T47D (cell line): Measurements from ENCODE around the gene MRFAP1.
"Not testable (repeated sequence)": the region's sequence is repeated elsewhere in the genome, so short reads cannot be mapped to it uniquely, and the experiment has no call there.

Source experiments
- DNase-seq, 2 experiments: peaks; one replicate each; pipeline versions ENCODE4 v3.0.0 to v3.0.0-alpha.2; 2011 to 2012; ENCODE audit warnings: low read depth in 1 of 2, low spot score in 1 of 2
- JUND ChIP-seq: IDR thresholded peaks from 2 replicates; pipeline ENCODE4 v1.6.1; 2012; ENCODE audit warnings: low read depth
- in situ Hi-C: cut with HindIII; loops from 2 replicates; pipeline ENCODE4 v1.10.0; 2016; ENCODE audit warnings: low sequenced_read_pairs, low pct_unique_long_range_greater_than_20kb

Gene MRFAP1

DNA sequence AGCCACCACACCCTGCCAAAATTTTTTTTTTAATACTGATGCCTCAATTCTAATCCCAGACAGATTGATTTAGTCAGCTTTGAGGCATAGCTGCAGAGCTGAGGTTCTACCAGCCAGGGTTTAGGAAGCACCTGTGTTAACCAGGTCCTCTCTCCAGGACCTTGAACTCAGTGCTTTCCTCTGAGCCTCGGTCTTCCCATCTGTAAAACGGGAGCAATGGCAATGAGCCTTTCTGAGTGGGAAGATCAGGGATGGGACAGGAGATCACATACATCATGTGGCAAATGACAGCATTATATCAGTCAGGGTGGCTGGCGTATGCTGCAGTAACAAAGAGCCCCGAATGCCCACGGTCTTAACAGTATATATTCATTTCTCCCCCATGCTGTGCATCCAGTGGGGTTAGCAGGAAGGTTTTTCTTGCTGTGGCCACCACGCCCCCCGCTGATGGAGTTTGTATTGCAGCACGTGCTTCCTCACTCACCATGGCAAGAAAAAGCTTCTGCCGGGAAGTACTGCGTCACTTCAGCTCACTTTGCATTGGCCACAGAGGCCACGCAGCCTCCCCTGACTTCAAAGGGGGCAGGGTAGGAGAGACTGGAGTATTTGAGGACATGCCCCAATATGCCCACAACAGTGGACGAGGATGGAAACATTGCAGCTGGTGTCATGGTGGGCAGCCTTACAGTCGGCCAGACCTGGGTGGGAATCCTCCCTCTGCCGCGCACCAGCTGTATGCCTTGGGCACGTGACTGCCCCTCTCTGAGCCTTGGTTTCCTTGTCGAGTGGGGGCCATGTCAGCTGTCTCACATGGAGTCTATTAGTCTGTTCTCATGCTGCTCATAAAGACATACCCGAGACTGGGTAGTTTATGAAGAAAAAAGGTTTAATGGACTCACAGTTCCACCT, 24.1 kb upstream of the MRFAP1 start:
- DNase-seq = no peak
- TF ChIP-seq JUND = no peak
- in situ Hi-C loops = no loop called here

DNA sequence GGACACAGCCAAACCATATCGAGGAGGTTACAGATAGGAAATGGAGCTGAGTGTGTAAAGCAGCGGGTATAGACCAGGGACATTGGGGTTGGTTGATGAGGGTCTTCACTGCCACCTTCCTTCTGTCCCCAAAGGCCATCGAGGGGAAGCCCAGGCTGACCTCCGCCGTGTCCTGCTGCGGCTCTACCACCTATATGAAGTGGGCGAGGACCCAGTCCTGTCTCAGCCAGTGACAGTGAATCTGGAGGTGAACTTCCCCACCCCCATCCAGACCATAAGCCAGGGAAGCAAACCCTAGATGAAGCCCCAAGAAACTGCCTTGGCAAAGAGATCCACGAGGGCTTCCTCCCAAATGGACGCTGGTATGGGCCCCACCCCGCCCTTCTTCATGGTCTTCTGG, 23.2 kb upstream of the MRFAP1 start:
- no peak for DNase-seq
- TF ChIP-seq JUND = no peak
- in situ Hi-C loops = no loop called here

DNA sequence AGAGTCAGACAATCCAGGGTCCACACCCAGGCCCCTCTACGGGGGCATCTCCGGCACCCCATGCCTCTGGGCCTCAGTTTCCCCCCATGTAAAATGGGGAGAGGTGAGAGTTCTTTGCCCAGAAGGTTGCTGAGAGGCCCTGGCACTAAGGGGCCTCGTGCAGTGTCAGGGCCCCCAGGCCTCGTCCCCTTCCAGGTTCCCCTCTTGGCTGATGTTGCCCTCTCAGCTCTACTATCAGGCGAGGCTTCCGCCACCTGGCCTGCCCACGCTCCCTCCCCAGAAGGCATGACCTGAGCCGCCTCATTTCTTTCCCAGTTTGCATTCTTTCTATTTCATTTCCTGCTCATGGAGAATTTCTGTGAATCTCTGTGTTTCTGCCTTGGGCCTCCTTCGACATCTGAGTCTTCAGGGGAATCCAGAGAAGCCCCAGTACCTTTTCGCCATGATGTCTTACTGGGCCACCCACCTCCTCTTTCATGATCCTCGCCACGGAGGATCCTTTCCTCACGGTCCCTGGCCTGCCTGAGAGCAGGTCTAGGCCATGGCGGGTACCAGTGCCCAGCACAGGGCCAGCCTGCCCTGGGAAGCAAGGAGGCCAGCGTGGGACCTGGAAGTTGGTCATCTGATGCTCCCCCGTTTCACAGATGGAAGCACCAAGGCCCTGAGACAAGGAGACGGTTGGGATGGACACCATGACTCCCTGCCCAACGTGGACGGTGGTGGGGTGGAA, 21.9 kb upstream of the MRFAP1 start:
- in situ Hi-C loops = no loop called here
- DNase-seq = no peak
- TF ChIP-seq JUND = no peak

DNA sequence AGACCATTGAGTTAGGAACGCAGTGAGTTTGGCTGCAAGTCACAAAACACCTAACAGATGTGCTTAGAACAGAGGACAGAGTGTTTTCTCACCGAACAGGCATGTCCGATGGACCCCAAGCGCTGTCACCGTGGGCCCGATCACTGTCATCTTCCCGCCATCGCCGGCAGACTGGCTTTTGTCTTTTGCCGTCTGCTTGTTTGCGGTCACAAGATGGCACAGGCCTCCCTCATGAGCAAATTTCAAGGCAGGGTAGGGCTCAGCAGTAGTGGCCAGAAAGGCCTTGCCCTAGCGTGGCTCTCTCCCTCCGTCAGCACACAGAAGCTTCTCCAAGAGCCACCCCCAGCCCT, 21.4 kb upstream of the MRFAP1 start:
- no peak for DNase-seq
- in situ Hi-C loops = no loop called here
- TF ChIP-seq JUND = no peak

DNA sequence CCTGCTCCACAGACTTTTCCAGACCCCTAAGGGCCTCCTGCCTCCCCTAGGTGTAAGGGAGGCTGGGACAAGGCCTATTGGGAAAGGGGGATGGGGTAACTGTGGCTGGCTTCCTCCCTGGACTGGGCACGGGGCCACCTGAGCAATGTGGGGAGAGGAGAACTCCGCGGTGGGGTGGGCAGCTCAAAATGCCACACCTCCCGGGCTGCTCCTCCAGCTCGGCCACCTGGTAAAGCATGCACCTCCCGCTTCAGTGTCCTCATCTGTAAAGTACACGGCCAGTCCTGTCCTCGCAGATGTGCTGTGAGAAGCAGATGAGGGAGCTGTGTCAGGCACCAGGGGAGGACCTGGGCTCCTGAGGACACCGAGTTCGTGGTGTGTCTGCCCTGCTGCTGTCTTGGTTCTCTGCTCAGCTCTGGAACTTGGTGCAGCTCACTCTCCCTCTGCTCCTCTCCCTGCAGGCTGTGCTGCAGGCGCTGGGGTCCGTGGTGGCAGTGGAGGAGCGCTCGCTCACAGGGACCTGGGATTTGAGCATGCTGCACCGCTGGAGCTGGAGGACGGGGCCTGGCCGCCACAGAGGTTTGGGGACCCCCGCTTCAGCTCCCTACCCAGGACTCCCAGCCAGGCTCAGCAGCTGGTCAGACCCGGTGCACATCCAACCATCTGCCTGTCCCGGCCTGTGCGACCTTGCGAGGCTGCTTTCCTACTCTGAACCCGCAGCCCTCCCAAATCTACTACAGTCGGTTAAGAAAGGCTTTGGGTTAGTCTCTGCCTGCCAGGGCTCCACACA, 20.8 kb upstream of the MRFAP1 start:
- DNase-seq = no peak
- in situ Hi-C loops = no loop called here
- no peak for TF ChIP-seq JUND

DNA sequence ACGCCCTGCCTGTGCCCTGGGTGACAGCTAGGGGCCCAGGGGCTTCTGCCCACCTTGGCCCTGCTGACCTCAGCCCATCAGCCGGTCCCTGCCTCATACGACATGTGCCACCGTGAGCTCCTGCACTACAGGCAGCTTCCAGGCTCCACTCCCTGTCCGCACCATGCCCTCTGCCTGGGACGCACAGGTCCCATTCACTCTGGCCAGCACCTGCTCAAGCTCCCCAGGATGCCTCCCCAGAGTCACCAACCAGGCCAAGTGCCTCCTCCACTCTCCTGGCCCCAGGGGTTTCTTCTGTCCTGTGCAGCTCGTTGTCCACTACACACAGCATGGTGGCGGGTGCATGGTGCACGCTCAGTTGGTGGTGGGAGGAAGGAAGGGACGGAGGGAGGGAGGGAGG, 20.2 kb upstream of the MRFAP1 start:
- TF ChIP-seq JUND = no peak
- DNase-seq = no peak
- in situ Hi-C loops = no loop called here

DNA sequence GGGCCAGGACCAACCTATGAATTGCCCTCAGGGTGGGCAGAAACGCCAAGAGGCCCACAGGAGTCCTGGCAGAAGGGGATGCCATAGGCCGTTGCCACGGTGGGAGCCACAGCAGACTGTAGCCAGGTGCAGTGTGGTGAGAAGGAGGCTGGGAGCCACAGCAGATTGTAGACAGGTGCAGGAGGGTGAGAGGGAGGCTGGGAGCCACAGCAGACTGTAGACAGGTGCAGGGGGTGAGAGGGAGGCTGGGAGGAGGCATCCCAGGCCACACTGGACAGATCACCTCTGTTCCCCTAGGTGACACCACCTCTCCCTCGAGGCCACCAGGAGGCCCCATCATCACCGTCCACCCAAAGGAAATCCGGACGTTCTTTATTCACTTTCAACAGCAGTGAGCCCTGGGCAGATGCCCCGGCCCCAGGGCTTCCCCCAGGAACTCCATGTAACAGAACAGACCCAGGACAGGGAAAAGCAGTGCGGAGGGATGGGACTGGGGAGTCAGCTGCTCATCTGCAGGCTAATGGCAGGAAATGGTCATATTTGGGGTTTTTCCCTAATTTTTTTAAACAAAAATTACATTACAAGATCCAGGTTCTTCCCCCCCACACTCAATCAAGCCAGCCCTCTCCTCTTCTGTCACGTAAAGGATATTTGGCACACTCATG, 19.5 kb upstream of the MRFAP1 start:
- in situ Hi-C loops = no loop called here
- no peak for TF ChIP-seq JUND
- no peak for DNase-seq

DNA sequence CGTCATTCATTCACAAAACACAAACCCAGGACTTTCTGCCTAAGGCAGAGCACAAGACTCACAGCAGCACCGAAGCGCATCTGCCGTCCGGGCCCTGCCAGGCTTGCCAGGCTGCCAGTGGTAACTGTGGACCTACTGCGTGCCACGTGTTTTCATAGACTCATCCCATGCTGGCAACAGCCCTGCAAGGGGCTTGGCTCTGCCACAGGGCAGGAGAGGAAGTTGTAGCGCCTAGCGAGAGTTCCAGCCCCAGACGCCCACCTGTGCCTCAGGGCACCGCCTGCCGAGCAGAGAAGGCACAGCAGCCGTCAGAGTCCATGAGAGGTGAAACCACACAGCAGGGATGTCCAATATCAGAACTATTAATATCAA, 18.9 kb upstream of the MRFAP1 start:
- in situ Hi-C loops = no loop called here
- TF ChIP-seq JUND = no peak
- no peak for DNase-seq

DNA sequence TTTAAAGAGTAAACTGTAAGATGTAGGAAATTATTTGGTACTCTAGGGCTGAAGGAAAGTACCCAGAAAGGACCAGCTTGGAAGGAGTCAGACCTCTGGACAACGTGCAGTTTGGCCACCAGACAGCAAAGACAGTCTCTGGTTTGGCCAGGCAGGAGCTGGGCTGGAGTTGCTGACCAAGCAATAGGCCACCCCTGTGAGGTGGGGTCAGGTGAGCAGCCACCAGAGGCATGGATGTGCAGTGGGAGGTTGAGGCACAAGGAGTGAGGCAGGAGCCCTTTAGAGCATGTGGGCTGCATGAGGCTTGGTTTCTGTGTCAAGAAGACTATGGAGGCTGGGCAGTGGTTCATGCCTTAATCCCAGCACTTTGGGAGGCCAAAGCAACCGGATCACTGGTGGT, 17.7 kb upstream of the MRFAP1 start:
- in situ Hi-C loops = no loop called here

DNA sequence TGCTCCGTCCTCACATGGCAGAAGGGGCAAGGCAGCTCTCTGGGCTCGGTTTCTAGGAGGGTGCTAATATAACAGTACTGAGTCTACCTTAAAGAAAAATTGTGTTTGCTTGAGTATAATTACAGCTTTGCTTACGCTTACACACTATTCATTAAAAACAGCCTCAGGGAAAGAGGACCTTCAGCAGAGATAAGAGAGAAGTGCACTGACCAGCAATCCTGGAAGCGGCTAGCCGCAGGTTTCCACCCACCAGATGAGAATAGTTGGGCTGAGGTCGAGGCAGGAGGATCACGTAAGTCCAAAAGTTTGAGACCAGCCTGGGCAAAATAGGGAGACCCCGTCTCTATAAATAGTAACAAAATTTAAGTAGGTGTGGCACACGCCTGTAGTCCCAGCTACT, 15.2 kb upstream of the MRFAP1 start:
- in situ Hi-C loops = no loop called here
- peak in 1 of 2 experiments; percentile 44 for DNase-seq
- no peak for TF ChIP-seq JUND

More for the DNA sequence above, 17.7 kb upstream of the MRFAP1 start:
- TF ChIP-seq JUND = no peak
- DNase-seq = no peak

DNA sequence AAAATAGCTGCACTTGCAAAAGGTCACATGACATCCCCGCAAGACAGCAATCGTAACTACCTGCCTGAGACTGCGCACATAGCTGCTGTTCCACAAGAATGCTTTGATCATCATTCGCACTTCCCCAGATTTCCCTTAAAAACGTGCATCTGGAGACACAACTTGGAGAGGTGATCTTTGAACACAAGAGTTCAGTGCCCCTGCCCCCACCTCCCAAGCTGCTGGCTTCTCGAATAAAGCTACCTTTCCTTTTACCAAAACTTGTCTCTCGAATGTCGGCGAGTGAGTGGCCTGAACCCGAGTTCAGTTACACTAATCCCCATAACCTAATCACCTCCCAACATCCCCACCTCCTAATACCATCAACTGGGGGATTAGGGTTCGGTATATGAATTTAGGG, 14.4 kb upstream of the MRFAP1 start:
- TF ChIP-seq JUND = no peak
- in situ Hi-C loops = no loop called here
- no peak for DNase-seq

DNA sequence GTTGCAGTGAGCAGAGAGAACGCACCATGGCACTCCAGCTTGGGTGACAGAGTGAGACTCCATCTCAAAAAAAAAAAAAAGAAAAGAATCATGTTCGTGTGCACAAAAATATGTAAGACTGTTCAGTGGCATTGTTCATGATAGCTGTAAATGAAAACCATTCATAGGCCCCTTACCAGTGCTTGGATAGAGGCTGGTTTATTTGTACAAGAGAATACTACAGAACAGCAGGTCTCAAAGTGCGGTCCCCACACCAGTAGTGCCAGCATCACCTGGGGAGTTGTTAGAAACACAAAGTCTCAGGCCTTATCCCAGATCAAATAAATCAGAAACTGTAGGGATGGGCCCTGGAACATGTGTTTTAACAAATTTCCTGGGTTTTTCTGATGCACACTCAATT, 12.7 kb upstream of the MRFAP1 start:
- no peak for DNase-seq
- no peak for TF ChIP-seq JUND
- in situ Hi-C loops = no loop called here

DNA sequence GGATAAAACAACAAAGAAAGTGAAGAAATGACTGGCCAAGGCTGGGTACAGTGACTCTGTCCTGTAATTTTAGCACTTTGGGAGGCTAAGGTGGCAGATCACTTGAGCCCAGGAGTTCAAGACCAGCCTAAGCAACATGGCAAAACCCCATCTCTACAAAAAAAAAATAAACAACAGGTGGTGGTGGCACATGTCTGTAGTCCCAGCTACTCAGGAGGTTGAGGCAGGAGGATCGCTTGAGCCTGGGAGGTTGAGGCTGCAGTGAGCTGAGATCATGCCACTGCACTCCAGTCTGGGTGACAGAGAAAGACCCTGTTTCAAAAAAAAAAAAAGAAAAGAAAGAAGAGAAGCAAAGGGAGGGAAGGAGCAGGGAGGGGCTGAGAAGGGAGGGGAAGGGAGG, 12.0 kb upstream of the MRFAP1 start:
- DNase-seq, in situ Hi-C loops: not testable (repeated sequence)
